ENCODE data around the gene BTNL9. TPM values are rescaled to one million over a fixed set of nuclear protein-coding genes. Genes with fewer than 3 reads are reported as not detected.

Gene BTNL9
- total RNA-seq, 1 experiment from 2014 or later, result 37.5 TPM

DNA sequence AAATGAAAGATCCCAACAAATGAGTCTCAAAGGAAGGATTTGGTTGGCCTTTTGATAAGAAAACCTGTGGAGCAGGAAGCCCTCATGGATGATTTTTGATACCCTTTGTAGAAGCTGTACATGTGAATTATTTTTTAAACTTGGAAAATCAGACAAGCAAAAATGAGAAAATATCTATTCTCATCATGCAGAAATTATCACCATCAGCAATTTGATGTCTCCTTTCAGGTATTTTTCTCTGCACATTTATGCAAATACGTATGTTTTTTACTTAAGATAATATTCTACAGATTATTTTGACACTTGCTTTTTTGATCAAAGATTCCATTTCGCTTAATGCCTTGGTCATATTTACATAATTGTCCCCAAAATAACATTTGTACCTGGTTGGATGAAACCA lies 7.2 kb downstream of the BTNL9 start:
- CTCF ChIA-PET, result no interaction called here
- POLR2A ChIA-PET, result no interaction called here
- ATAC-seq, result no peak
- H3K27ac ChIP-seq (ENCODE audit: low read length), result no peak overlapping the region
- TF ChIP-seq TCF7L2 (IDR thresholded peaks at IDR 0.05; ENCODE audit: low read depth, low read length) (no peak), SIN3A (IDR thresholded peaks at IDR 0.05; ENCODE audit: borderline replicate concordance, insufficient read depth, low read depth, low read length) (no peak), POLR2AphosphoS5 (IDR thresholded peaks at IDR 0.05; ENCODE audit: low read depth, low read length) (no peak)
- TF ChIP-seq, protein P1, sequence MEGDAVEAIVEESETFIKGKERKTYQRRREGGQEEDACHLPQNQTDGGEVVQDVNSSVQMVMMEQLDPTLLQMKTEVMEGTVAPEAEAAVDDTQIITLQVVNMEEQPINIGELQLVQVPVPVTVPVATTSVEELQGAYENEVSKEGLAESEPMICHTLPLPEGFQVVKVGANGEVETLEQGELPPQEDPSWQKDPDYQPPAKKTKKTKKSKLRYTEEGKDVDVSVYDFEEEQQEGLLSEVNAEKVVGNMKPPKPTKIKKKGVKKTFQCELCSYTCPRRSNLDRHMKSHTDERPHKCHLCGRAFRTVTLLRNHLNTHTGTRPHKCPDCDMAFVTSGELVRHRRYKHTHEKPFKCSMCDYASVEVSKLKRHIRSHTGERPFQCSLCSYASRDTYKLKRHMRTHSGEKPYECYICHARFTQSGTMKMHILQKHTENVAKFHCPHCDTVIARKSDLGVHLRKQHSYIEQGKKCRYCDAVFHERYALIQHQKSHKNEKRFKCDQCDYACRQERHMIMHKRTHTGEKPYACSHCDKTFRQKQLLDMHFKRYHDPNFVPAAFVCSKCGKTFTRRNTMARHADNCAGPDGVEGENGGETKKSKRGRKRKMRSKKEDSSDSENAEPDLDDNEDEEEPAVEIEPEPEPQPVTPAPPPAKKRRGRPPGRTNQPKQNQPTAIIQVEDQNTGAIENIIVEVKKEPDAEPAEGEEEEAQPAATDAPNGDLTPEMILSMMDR (IDR thresholded peaks at IDR 0.05), result no peak
- TF ChIP-seq, protein P2, sequence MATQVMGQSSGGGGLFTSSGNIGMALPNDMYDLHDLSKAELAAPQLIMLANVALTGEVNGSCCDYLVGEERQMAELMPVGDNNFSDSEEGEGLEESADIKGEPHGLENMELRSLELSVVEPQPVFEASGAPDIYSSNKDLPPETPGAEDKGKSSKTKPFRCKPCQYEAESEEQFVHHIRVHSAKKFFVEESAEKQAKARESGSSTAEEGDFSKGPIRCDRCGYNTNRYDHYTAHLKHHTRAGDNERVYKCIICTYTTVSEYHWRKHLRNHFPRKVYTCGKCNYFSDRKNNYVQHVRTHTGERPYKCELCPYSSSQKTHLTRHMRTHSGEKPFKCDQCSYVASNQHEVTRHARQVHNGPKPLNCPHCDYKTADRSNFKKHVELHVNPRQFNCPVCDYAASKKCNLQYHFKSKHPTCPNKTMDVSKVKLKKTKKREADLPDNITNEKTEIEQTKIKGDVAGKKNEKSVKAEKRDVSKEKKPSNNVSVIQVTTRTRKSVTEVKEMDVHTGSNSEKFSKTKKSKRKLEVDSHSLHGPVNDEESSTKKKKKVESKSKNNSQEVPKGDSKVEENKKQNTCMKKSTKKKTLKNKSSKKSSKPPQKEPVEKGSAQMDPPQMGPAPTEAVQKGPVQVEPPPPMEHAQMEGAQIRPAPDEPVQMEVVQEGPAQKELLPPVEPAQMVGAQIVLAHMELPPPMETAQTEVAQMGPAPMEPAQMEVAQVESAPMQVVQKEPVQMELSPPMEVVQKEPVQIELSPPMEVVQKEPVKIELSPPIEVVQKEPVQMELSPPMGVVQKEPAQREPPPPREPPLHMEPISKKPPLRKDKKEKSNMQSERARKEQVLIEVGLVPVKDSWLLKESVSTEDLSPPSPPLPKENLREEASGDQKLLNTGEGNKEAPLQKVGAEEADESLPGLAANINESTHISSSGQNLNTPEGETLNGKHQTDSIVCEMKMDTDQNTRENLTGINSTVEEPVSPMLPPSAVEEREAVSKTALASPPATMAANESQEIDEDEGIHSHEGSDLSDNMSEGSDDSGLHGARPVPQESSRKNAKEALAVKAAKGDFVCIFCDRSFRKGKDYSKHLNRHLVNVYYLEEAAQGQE (IDR thresholded peaks at IDR 0.05; ENCODE audit: insufficient read depth in 1 of 2, low read depth in 2 of 2, low read length in 1 of 2), result no peak
- H3K36me3 ChIP-seq (ENCODE audit: control insufficient read depth, insufficient read depth, low read length), result no peaks in the 10 kb centered on the region
- intact Hi-C loops (cut with micrococcal nuclease; ENCODE audit: unreplicated experiment) (loop anchor here (5.0 kb wide), 1 partner anchor 115 kb away; no protein-coding TSS in a partner anchor), in situ Hi-C loops (cut with HindIII; ENCODE audit: low pct_unique_long_range_greater_than_20kb, low sequenced_read_pairs) (no loop called here)
- no peaks in the 10 kb centered on the region; the same call in 1 of the 2 replicates for H3K27me3 ChIP-seq (ENCODE audit: control insufficient read depth, insufficient read depth, low read length)
- H3K4me1 ChIP-seq (ENCODE audit: control insufficient read depth, insufficient read depth, low read length), result peaks cover 30% of the 10 kb centered on the region
- BruUV-seq (replicated peaks), result no TSS peak
- DNase-seq (ENCODE audit: low read depth, low spot score), result no peak
- H3K9me3 ChIP-seq (ENCODE audit: control insufficient read depth, insufficient read depth, low read depth, low read length), result no peaks in the 10 kb centered on the region
- H3K4me3 ChIP-seq (ENCODE audit: low read depth in 2 of 2, low read length in 2 of 2), result no peak overlapping the region

DNA sequence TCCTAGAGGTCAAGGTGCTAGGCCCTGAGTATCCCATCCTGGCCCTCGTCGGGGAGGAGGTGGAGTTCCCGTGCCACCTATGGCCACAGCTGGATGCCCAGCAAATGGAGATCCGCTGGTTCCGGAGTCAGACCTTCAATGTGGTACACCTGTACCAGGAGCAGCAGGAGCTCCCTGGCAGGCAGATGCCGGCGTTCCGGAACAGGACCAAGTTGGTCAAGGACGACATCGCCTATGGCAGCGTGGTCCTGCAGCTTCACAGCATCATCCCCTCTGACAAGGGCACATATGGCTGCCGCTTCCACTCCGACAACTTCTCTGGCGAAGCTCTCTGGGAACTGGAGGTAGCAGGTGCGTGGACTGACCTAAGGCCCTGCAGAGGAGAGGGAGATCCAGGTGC lies 7.9 kb downstream of the BTNL9 start:
- H3K9me3 ChIP-seq (ENCODE audit: control insufficient read depth, insufficient read depth, low read depth, low read length), result no peaks in the 10 kb centered on the region
- DNase-seq (ENCODE audit: low read depth, low spot score), result no peak
- no peak overlapping the region for H3K4me3 ChIP-seq (ENCODE audit: low read depth in 2 of 2, low read length in 2 of 2)
- no peak overlapping the region for H3K27ac ChIP-seq (ENCODE audit: low read length)
- no peaks in the 10 kb centered on the region; the same call in 1 of the 2 replicates for H3K27me3 ChIP-seq (ENCODE audit: control insufficient read depth, insufficient read depth, low read length)
- intact Hi-C loops (cut with micrococcal nuclease; ENCODE audit: unreplicated experiment) (loop anchor here (5.0 kb wide), 1 partner anchor 114 kb away; no protein-coding TSS in a partner anchor), in situ Hi-C loops (cut with HindIII; ENCODE audit: low pct_unique_long_range_greater_than_20kb, low sequenced_read_pairs) (no loop called here)
- BruUV-seq (replicated peaks), result no TSS peak
- no peaks in the 10 kb centered on the region for H3K36me3 ChIP-seq (ENCODE audit: control insufficient read depth, insufficient read depth, low read length)
- H3K4me1 ChIP-seq (ENCODE audit: control insufficient read depth, insufficient read depth, low read length), result peaks cover 31% of the 10 kb centered on the region
- CTCF ChIA-PET, result no interaction called here
- no peak for TF ChIP-seq TCF7L2 (IDR thresholded peaks at IDR 0.05; ENCODE audit: low read depth, low read length)
- TF ChIP-seq, protein P2 (IDR thresholded peaks at IDR 0.05; ENCODE audit: insufficient read depth in 1 of 2, low read depth in 2 of 2, low read length in 1 of 2), result no peak
- no peak for TF ChIP-seq POLR2AphosphoS5 (IDR thresholded peaks at IDR 0.05; ENCODE audit: low read depth, low read length)
- TF ChIP-seq, protein P1 (IDR thresholded peaks at IDR 0.05), result no peak
- TF ChIP-seq SIN3A (IDR thresholded peaks at IDR 0.05; ENCODE audit: borderline replicate concordance, insufficient read depth, low read depth, low read length), result no peak
- no peak for ATAC-seq
- POLR2A ChIA-PET, result no interaction called here
